22Rv1 (cell line): ENCODE results near the gene MIAT.

Experiments
- H3K27ac ChIP-seq: fragments of 450-650 bp; 2 replicates; pipeline ENCODE4 v1.5.1; 2017
- CTCF ChIP-seq: fragments of 450-650 bp; IDR thresholded peaks from 2 replicates; pipeline ENCODE4 v1.5.1; 2017; ENCODE audit warnings: mild to moderate bottlenecking
- ZFX ChIP-seq: fragments of 450-650 bp; IDR thresholded peaks from 2 replicates; pipeline ENCODE4 v1.6.1; 2017; ENCODE audit warnings: antibody characterized with exemption, borderline replicate concordance

The MIAT gene

GRCh38 chr22:26634189-26634588 is 23.2 kb upstream of the MIAT start:
- TF ChIP-seq ZFX: no peak
- TF ChIP-seq CTCF: no peak
- no peak overlapping the region for H3K27ac ChIP-seq

GRCh38 chr22:26635117-26635516 is 22.3 kb upstream of the MIAT start:
- H3K27ac ChIP-seq: no peak overlapping the region
- no peak for TF ChIP-seq CTCF

GRCh38 chr22:26636296-26636695 is 21.1 kb upstream of the MIAT start:
- TF ChIP-seq CTCF (no peak), ZFX (no peak)
- H3K27ac ChIP-seq: no peak overlapping the region

- H3K27ac ChIP-seq: no peak overlapping the region
- TF ChIP-seq ZFX (no peak), CTCF (no peak)
These were observed 14.6 kb upstream of the MIAT start for GRCh38 chr22:26642465-26643417.

- no peak overlapping the region for H3K27ac ChIP-seq
- TF ChIP-seq CTCF (no peak), ZFX (no peak)
These were observed 13.8 kb upstream of the MIAT start for GRCh38 chr22:26643418-26644100.

- no peak for TF ChIP-seq ZFX
- TF ChIP-seq CTCF: no peak
These were observed 11.2 kb upstream of the MIAT start for GRCh38 chr22:26646158-26646557.

GRCh38 chr22:26648011-26648497 is 9.3 kb upstream of the MIAT start:
- TF ChIP-seq CTCF (no peak), ZFX (no peak)
- no peak overlapping the region for H3K27ac ChIP-seq

More at GRCh38 chr22:26646158-26646557, 11.2 kb upstream of the MIAT start:
- no peak overlapping the region for H3K27ac ChIP-seq
